Epidermal melanocyte (primary cell): Measurements from ENCODE around the gene ALDH3A1.
A peak's percentile ranks its signal among the peaks of the same experiment; 100 is the strongest.
"Not testable (repeated sequence)": the region's sequence is repeated elsewhere in the genome, so short reads cannot be mapped to it uniquely, and the experiment has no call there.

Experiments
- DNase-seq: peaks from one replicate; pipeline ENCODE4 v3.0.0; 2011; ENCODE audit warnings: low spot score; ENCODE audit not compliant: insufficient read length

Gene ALDH3A1

DNA sequence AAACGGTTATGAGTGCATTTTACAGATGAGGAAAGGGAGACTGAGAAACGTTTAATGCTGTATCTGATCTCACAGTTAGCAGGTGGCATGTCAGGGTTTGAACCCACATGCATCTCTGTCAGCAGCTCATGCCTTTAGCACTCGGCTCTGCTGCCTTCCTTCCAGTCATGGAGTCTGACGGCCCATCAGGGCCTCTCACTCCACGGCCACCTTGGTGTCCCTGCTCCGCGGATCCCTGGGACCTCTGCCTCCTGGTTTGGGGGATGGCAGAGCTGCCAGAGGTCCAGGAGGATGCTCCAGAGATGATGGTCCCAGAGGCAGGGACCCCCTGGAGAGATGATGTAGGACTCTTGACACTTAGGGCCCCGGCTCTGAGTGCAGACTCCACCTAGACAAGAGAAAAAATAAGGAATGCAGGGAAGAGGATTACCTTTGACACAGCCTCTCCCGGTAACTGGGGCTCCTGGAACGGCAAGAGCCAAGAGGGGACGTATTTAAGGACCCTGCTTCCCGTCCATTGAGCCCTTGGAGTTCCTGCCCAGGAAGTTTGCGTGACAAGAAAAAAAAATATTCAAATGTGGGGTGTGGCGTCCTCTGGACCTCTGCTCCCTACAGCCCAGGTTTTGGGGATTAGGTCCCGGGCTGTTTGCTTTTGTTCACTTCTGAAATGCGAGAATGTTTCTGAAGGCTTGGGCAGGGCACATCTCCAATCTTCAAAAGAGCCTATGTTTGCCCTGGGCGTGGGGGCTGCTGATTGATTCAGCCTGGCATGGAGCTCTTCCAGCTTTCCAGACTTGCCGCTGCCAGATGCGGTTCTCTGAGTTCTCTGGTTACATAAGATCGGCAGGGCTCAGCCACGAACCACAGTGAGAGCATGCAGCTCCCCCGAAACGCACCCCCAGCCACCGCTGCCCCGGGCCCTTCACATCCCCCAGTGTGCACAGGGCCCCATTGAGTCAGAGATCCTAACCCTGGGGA, at the start of gene ALDH3A1:
TSS of gene ALDH3A1 (minus strand) at position 470 of the 978 bp plus-strand sequence. CDS start 3,169 bp downstream, outside the sequence.
- DNase-seq: peak; percentile 49

DNA sequence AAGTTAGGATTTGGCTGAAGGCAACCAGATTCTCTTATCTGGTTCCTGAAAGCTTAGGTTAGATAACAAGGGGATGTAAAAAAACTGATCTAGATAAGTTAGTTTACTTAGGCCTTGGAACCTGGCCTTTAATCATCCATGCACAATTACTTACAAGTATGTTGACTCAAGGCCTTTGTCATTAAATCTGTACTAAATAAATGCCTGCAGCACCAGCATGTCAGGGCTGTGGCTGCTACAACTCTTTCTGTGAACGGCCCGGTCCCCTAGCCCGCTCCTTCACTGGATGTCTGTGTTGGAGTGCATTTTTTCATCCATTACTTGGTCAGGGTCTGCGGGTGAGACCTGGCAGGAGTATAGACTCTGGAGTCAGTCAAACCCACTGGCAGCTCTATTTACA, 48.4 kb upstream of the ALDH3A1 start:
- DNase-seq: no peak

GRCh38 chr17:19791918-19792550, 43.9 kb upstream of the ALDH3A1 start:
- DNase-seq: no peak

- DNase-seq: no peak
These were observed 39.7 kb upstream of the ALDH3A1 start for GRCh38 chr17:19787733-19788357.

- DNase-seq: no peak
These were observed 37.8 kb upstream of the ALDH3A1 start for GRCh38 chr17:19785854-19786253.

- DNase-seq: no peak
These were observed 33.7 kb upstream of the ALDH3A1 start for GRCh38 chr17:19781488-19782458.

DNA sequence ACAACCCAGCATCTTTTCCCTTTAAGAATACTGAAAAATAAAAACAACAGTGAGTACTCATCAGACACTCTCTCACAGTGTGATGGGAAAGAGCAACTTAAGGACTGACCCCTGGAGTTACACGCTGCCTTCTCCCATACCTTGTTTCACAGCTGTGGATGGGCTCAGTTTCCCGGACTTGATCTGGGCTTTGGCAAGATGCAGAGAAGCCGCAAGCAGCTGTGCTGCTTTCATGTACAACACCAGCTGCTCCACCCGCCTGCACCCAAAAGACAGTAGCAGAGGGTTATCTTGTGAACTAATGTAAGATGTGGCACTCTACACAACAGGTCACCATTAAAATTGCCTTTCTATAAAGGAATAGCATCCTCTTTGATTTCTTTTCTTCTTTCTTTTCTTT, 32.7 kb upstream of the ALDH3A1 start:
- no peak for DNase-seq

DNA sequence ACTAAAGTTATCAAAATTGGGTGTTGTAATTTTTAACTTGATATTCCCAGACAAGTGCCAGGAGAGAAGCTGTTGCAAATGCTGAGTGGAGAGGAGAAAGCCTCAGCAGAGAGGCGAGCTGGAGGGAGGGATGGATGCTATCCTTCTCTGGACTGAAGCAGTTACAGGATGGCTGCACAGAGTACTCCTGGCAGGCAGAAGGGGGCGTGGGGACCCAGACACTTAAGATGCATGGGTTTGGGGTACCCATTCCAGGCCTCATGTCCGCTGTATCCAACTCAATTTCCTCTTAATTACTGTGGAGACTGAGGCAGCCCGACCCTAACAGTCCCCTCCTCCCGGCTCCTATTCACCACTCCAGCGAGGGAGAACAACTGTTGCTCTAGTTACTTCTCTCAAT, 25.4 kb upstream of the ALDH3A1 start:
- DNase-seq: no peak

DNA sequence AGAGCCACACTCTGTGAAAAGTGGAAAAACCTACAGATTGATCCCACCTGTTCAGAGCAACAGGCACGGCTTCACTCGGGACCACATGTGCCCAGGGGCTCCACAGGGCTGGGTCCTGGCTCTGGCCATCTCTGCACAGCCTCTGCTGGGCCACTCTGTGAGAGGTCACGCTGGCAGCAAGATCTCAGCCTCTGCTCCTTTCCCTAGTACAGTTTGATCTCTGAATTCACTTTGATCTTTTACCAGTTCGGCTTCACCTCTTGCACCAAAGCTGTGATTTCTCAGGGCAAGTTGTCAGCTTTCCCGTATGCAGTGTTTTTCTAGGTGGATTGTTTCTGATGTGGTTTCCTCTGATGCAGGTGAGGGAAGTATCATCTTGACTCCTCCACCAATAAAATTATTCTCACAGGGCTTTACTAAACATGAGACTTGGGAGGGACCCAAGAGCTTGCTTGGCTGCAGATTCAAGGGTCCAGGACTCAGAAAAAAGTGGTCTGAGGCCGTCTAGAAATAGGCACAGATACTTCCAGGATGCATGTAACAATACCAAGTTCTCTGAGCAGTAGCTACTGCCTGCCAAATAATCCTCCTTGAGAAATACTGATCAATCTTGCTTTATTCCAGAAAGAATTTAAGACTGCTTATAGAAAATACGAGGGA, 24.0 kb upstream of the ALDH3A1 start:
- DNase-seq: no peak

DNA sequence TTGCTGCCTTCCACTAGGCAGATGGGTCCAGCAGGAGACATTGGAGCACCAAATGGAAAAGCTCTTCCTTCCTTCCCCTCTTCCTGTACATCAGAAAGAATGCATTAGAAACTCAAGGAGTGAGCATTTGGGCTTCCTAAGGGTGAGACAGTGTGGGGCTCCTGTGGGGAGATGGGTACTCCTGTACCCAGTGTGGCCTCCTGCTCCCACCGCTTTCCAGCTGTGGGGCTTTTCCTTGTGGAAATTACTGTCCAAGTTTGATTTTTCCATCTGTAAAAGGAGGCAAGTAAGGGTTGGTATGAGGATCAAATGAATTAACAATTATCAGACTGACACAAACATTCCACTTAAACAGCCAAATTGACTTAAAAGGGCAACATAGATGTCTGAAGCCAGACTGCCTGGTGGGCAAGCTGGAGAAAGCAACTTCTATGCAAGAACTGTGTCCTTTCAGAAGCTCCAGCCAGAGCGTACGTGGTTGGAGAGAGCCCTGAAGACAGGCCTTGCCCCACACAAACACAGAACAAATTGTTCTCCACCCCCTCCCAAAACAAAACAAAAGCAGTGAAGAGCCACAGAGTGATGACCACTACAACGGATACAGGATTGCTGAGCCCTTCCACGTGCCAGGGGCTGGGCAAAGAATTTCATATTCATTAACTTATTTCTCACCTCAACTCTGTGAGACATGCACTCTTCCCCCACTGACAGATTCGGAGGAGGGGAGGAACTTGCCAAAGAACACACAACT, 23.1 kb upstream of the ALDH3A1 start:
- DNase-seq: no peak

DNA sequence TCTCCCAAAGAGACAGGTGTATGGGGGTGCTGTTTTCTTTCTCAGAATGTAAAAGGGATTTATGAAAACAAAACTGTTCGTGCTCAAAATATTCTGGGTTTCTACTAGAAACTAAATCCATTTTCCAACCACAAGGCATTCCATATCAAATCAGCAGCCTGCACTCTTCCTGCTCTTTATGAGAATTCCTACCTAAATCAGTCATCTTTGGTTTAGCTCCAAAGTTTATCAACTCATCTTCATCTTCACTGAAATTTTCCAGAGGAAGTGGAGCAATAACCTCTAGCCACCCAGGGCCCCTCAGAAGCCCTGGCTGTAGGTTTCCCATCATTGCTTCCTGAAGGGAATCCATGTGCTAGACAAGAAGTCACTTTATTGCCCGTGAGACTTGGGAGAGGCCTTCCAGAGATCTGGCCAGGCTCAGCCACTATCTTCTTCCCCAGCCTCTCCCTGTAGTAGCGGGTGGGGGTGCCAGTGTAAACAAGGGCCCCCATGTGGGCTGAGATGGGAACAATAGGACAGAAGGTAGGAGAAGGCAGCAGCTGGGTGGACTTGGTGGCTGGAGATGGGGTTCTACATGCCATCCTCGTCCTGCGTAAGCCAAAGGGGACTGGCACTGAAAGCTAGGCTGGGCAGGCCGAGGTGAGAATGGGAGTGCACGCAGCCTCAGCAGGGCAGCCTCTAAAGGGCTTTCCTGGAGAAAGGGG, 22.0 kb upstream of the ALDH3A1 start:
- no peak for DNase-seq

GRCh38 chr17:19768046-19768782, 20.1 kb upstream of the ALDH3A1 start:
- no peak for DNase-seq

- peak; percentile 76 for DNase-seq
These were observed 18.5 kb upstream of the ALDH3A1 start for GRCh38 chr17:19766421-19767270.

DNA sequence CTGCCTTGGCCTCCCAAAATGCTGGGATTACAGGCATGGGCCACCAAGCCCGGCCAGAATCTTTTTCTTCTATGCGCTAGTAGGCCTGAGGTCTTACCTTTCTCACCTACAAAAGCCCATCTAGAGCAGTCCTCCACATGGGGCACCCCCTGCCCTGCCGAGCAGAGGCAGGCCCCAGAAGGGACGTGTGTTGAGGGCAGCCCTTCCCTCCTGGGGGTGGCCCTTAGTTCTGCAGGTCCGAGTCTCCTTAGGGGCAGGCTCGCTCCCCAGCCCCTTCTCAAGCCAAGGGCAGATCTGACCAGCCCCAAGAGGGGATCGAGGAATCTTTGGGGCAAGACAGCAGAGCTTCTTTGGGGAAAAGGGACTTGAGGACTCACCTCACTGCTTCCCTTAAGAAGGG, 17.9 kb upstream of the ALDH3A1 start:
- DNase-seq: no peak

GRCh38 chr17:19763991-19764390, 15.9 kb upstream of the ALDH3A1 start:
- DNase-seq: not testable (repeated sequence)

DNA sequence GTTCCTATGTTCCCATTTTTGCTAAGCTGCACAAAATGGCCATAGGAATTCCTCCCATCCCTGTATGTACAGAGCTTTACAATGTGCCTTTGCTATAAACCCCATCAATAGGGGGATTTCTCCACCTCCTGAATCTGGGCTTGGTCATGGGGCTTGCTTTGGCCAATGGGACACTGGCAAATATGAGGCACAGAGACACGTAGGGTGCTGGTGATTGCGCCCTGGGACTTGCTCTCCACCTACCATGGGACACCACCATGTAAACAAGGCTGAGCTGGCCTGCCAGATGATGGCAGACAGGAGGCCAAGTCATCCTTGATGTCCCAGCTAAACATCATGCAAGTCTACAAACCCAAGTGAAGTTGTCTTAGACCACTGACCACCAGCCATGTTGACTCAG, 15.3 kb upstream of the ALDH3A1 start:
- DNase-seq: no peak

- peak; percentile 86 for DNase-seq
These were observed 14.4 kb upstream of the ALDH3A1 start for GRCh38 chr17:19762515-19762961.
